Endothelial cell of umbilical vein (primary cell): ENCODE data around the gene NCOR1.

Experiments used
- CTCF ChIP-seq, 2 donors: IDR thresholded peaks; 1 replicate in 1 of 2; 2 replicates in 1 of 2; pipeline ENCODE4 v1.5.1; 2011; ENCODE audit warnings: low read length in 2 of 2, mild to moderate bottlenecking in 2 of 2, moderate library complexity in 2 of 2, control low read depth in 1 of 2, inconsistent platforms in 1 of 2, low read depth in 1 of 2; ENCODE audit not compliant: insufficient read depth in 1 of 2; ENCODE audit errors: extremely low read depth in 1 of 2
- EZH2 ChIP-seq: IDR thresholded peaks from 2 replicates; pipeline ENCODE4 v1.6.1; 2012; ENCODE audit warnings: borderline replicate concordance, low read depth, mild to moderate bottlenecking, moderate library complexity, low read length, inconsistent platforms; ENCODE audit not compliant: severe bottlenecking
- POLR2A ChIP-seq: IDR thresholded peaks from 2 replicates; pipeline ENCODE4 v1.6.1; 2012; ENCODE audit warnings: low read depth, mild to moderate bottlenecking, control low read depth, low read length
- POLR2AphosphoS5 ChIP-seq: IDR thresholded peaks from 2 replicates; pipeline ENCODE4 v1.6.1; 2012; ENCODE audit warnings: low read depth, mild to moderate bottlenecking, control low read depth, low read length, moderate library complexity; ENCODE audit not compliant: insufficient read depth

DNA sequence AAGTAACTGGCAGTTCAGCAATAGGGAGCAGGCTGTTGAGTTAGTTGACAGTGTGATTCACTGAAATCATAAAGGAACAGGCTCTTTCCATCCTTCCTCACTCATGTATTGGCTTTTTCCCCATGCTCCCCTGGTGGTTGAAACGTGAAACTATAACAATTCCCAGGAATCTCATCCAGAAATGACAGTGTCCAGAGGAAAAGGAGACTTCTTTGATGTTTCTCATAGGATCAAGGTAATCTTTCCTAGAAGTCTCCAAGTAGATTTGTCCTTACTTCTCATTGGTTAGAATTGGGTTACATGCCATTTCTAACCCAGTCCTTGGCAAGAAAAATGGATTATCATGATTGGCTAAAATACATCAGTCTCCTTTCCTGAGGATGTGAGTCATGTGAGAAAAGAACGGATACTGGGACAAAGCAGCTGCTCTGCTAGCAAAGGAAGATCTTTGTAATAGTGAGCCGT lies 201.4 kb downstream of the NCOR1 start:
- peak; percentile 35 for TF ChIP-seq POLR2AphosphoS5
- TF ChIP-seq EZH2 = no peak
- peak; percentile 53 to 54 for TF ChIP-seq CTCF (IDR thresholded peaks at IDR 0.05; ENCODE audit: extremely low read depth in 1 of 2, insufficient read depth in 1 of 2, low read depth in 1 of 2, low read length in 2 of 2)
- peak; percentile 3 for TF ChIP-seq POLR2A
